ENCODE measurements around the gene ATRNL1. TPM values are rescaled to one million over a fixed set of nuclear protein-coding genes. Genes with fewer than 3 reads are reported as not detected.

Gene ATRNL1
- polyA plus RNA-seq, 1 experiment = 0.20 TPM

- Histone ChIP-seq H3K27ac (ENCODE audit: low read depth, low read length) (no peak overlapping the region), H3K4me3 (ENCODE audit: low read depth, low read length) (no peak overlapping the region), H3K9me3 (ENCODE audit: control insufficient read depth, insufficient read depth, low read length) (no peaks in the 10 kb centered on the region), H3K27me3 (ENCODE audit: control insufficient read depth, insufficient read depth, low read length) (no peaks in the 10 kb centered on the region)
- CTCF ChIA-PET = interaction anchor here (1.7 kb wide), 1 partner anchor 8 kb away, joined by 4 read pairs; no protein-coding TSS in a partner anchor
- TF ChIP-seq, protein P1, sequence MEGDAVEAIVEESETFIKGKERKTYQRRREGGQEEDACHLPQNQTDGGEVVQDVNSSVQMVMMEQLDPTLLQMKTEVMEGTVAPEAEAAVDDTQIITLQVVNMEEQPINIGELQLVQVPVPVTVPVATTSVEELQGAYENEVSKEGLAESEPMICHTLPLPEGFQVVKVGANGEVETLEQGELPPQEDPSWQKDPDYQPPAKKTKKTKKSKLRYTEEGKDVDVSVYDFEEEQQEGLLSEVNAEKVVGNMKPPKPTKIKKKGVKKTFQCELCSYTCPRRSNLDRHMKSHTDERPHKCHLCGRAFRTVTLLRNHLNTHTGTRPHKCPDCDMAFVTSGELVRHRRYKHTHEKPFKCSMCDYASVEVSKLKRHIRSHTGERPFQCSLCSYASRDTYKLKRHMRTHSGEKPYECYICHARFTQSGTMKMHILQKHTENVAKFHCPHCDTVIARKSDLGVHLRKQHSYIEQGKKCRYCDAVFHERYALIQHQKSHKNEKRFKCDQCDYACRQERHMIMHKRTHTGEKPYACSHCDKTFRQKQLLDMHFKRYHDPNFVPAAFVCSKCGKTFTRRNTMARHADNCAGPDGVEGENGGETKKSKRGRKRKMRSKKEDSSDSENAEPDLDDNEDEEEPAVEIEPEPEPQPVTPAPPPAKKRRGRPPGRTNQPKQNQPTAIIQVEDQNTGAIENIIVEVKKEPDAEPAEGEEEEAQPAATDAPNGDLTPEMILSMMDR (IDR thresholded peaks at IDR 0.05; ENCODE audit: low read depth, low read length) = no peak
- POLR2A ChIA-PET = interaction anchor here (0.7 to 0.8 kb wide), 2 partner anchors 10 to 78 kb away, joined by 3 to 9 read pairs; no protein-coding TSS in a partner anchor
- no peak for DNase-seq (ENCODE audit: low read depth, low spot score)
Observed at GRCh38 chr10:115957012-115957399, 863.8 kb downstream of the ATRNL1 start.

DNA sequence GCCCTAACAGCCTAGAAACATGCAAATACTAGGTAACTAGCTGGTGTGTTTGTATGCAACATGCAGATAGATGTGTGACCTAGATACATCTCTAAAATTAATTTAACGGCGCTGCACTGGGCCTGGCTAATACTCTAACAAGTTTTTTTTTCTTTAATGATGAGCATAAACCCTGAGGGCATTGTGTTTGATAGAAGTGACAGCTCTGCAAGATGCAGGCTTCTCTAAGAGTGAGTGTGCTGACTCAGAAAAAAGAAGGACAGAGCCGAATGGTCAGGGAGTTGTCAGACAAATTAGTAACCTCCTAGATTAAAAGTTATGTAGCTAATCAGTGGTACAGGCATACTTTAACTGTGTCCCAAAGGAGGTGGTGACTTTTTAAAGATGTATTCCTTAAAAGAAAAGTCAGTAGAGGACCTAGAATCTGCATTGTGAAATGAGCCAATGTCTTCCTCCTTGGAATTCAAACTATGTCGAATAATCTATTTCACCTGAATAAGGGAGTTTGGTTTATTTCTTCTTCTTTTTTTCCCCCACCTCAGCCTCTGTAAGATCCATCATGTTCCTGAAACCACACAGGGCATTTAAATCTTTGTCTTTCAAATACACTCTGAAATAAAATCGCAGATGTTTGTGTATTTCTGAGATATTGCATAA is 864.7 kb downstream of the ATRNL1 start:
- no peak overlapping the region for H3K27ac ChIP-seq (ENCODE audit: low read depth, low read length)
- POLR2A ChIA-PET = no interaction called here
- no peaks in the 10 kb centered on the region for H3K27me3 ChIP-seq (ENCODE audit: control insufficient read depth, insufficient read depth, low read length)
- DNase-seq (ENCODE audit: low read depth, low spot score) = no peak
- no peaks in the 10 kb centered on the region for H3K9me3 ChIP-seq (ENCODE audit: control insufficient read depth, insufficient read depth, low read length)
- TF ChIP-seq, protein P1 (IDR thresholded peaks at IDR 0.05; ENCODE audit: low read depth, low read length) = no peak
- CTCF ChIA-PET = interaction anchor here (1.7 kb wide), 1 partner anchor 9 kb away, joined by 4 read pairs; no protein-coding TSS in a partner anchor
- H3K4me3 ChIP-seq (ENCODE audit: low read depth, low read length) = no peak overlapping the region

DNA sequence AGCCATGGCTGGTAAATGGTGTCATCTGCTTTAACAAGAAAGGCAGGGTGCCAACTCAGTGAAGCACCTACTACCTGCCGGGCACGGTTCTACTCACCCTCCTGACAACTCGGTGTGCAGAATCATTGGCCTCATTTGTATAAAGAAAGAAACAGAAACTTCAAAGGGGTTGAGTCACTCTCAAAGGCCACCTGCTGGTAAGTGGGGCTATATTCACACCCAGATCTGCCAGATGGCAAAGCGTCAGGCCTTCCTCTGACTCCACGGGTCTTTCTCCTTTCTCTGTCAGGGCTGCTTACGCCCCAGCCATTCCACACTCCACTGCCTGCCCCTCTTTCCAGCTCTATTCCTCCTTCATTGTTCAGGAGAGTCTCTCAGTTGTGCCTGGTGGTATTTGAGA is 870.7 kb downstream of the ATRNL1 start:
- Histone ChIP-seq H3K4me3 (ENCODE audit: low read depth, low read length) (no peak overlapping the region), H3K9me3 (ENCODE audit: control insufficient read depth, insufficient read depth, low read length) (no peaks in the 10 kb centered on the region), H3K27me3 (ENCODE audit: control insufficient read depth, insufficient read depth, low read length) (peaks cover 2% of the 10 kb centered on the region), H3K27ac (ENCODE audit: low read depth, low read length) (no peak overlapping the region)
- no peak for DNase-seq (ENCODE audit: low read depth, low spot score)
- POLR2A ChIA-PET = no interaction called here
- TF ChIP-seq, protein P1 (IDR thresholded peaks at IDR 0.05; ENCODE audit: low read depth, low read length) = peak; percentile 18
- CTCF ChIA-PET = no interaction called here

DNA sequence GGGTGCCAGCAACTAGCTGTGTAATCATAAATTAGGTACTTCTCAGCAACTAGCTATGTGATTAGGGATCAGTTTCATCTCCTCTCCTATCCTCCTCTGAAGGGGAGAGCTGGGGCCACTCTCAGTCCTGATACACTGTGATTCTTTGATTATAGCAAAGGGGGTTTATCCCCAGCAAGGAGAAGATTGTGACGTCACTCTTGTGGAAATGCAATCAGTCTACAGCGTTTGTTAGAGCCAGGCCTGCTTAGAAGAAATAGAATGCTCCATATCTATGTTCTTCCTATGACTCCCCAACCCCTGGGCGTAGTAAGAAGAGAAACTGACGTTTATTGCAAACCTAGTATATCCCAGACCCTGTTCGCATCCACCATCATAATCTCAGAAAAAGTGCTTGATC is 871.7 kb downstream of the ATRNL1 start:
- no peaks in the 10 kb centered on the region for H3K9me3 ChIP-seq (ENCODE audit: control insufficient read depth, insufficient read depth, low read length)
- H3K27ac ChIP-seq (ENCODE audit: low read depth, low read length) = no peak overlapping the region
- peaks cover 2% of the 10 kb centered on the region for H3K27me3 ChIP-seq (ENCODE audit: control insufficient read depth, insufficient read depth, low read length)
- no peak overlapping the region for H3K4me3 ChIP-seq (ENCODE audit: low read depth, low read length)
- ChIA-PET POLR2A (no interaction called here), CTCF (no interaction called here)
- DNase-seq (ENCODE audit: low read depth, low spot score) = no peak
- TF ChIP-seq, protein P1 (IDR thresholded peaks at IDR 0.05; ENCODE audit: low read depth, low read length) = no peak

GRCh38 chr10:115965376-115965775 is 872.2 kb downstream of the ATRNL1 start:
- POLR2A ChIA-PET = no interaction called here
- no peak overlapping the region for H3K27ac ChIP-seq (ENCODE audit: low read depth, low read length)
- H3K27me3 ChIP-seq (ENCODE audit: control insufficient read depth, insufficient read depth, low read length) = peaks cover 2% of the 10 kb centered on the region
- no peak overlapping the region for H3K4me3 ChIP-seq (ENCODE audit: low read depth, low read length)
- TF ChIP-seq, protein P1 (IDR thresholded peaks at IDR 0.05; ENCODE audit: low read depth, low read length) = no peak
- DNase-seq (ENCODE audit: low read depth, low spot score) = no peak
- no peaks in the 10 kb centered on the region for H3K9me3 ChIP-seq (ENCODE audit: control insufficient read depth, insufficient read depth, low read length)
- CTCF ChIA-PET = no interaction called here

All from AG04450 (cell line).